HG03342 (cell line): ENCODE measurements around the gene PRKCA.

Experiments
- ATAC-seq: cut with Tn5 transposase; IDR thresholded peaks from one replicate; pipeline ENCODE4 v1.9.1; 2021; ENCODE audit warnings: mild to moderate bottlenecking, moderate library complexity; ENCODE audit not compliant: unreplicated experiment

The PRKCA gene

DNA sequence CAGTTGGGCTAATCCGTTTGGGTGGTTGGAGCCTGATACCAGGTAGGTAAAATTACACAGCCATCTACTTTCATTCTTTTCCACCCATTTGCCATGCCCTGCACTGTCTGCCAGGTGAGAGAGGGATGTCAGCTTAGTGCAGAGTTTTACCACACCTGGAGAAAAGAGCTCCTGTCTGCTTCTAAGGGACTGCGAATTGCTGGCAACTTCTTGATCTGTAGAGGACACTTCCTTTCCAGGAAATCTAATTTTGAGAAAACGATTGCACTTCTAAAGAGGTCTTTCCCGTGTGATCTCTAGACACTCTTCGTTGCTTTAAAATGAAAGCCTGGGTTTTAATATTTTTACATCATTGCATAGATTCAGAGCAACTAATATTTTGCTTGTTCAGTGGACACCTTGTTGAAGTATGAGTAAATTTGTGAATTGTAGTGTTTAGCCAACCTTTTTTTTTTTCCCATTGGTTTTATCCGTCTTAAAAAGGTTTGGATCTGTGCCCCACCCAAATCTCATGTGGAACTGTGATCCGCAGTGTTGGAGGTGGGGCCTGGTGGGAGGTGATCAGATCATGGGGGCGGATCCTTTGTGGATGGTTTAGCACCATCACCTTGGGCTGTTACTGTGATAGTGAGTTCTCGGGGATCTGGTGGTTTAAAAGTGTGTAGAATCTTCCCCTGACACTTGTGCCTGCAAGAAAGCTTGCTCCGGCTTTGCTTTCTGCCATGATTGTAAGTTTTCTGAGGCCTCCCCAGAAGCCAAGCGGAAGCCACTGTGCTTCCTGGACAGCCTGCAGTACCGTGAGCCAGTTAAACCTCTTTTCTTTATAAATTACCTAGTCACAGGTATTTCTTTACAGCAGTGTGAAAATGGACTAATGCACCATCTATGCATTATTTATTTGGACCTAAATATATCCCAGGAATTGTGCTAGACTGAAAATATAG, 104.6 kb downstream of the PRKCA start:
- no peak for ATAC-seq

GRCh38 chr17:66407864-66408263, 105.5 kb downstream of the PRKCA start:
- ATAC-seq = no peak

DNA sequence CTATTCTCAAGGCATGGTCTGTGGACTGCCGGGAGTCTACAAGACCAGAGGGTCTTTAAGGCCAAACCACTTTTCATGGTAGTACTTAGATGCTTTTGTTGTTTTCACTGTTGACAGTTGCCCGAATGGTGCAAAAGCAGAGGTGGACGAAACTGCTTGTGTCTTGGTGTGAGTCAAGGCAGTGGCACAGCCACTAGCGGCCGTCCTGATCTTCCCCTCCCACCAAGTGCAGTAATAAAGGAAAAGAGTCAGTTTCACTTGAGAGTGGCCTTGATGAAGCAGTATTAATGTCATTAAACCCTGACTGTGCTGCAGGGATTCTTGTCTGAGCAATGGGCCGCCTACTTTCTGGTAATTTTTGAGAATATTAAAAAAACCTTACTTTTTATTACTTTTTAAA, 109.1 kb downstream of the PRKCA start:
- no peak for ATAC-seq

DNA sequence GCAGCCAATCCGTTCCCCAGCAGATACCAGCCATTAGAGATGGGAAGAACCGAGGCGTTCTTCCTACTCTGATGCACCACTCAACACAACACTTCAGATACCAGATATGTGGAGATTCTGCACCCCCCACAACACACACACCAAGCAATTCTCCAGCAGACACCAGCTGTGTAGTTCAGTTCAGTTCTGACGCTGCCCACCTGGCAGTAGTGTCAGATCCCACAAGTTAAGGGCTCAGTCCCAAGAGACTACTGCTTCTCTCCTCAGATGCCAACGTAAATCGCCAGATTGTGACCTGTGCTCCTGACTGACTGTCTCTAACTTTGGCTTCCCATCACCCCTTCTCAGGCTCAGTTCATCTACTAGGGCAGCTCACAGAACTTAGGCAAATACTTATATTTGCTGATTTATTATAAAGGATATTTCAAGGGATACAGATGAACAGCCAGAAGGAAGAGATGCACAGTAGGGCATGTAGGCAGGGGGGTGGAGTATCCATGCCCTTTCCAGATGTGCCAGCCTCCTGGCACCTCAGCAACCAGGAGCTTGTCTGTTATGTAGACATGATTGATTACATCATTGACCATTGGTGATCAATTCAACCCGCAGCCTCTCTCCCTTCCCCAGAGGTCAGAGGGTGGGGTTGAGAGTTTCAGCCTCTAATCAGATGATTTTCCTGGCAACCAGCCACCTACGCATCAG, 110.6 kb downstream of the PRKCA start:
- no peak for ATAC-seq

DNA sequence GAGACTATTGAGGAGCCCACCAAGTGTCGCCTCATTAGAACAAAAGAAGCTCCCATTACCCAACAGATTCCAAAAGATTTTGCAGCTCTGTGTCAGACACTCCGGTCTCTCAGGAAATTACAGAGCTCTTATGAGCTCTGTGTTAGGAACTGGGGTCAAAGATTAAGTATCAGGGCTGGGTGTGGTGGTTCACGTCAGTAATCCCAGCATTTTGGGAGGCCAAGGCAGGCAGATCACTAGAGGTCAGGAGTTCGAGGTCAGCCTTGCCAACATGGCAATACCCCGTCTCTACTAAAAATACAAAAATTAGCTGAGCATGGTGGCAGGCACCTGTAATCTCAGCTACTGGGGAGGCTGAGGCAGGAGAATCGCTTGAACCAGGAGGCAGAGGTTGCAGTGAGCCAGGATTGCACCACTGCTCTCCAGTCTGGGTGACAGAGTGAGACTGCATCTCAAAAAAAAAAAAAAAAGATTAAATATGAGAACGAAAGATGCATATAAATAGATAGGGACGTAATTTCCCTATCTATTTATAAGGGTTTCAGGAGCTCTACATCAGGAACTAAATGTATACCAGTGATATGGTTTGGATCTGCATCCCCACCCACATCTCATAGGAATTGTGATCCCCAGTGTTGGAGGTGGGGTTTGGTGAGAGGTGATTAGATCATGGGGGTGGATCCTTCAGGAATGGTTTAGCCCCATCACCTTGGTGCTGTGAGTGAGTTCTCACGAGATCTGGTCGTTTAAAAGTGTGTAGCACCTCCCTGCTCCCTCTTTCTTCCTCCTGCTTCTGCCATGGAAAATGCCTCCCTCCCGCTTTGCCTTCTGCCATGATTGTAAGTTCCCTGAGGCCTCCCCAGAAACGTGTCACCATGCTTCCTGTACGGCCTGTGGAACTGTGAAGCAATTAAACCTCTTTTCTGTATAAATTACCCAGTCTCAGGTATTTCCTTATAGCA, 111.4 kb downstream of the PRKCA start:
- no peak for ATAC-seq

- no peak for ATAC-seq
Observed at GRCh38 chr17:66414561-66415175, 112.3 kb downstream of the PRKCA start.

- no peak for ATAC-seq
Observed at GRCh38 chr17:66415366-66416206, 113.2 kb downstream of the PRKCA start.

- ATAC-seq = no peak
Observed at GRCh38 chr17:66416207-66416940, 114.0 kb downstream of the PRKCA start.

GRCh38 chr17:66417300-66417719, 114.9 kb downstream of the PRKCA start:
- no peak for ATAC-seq

DNA sequence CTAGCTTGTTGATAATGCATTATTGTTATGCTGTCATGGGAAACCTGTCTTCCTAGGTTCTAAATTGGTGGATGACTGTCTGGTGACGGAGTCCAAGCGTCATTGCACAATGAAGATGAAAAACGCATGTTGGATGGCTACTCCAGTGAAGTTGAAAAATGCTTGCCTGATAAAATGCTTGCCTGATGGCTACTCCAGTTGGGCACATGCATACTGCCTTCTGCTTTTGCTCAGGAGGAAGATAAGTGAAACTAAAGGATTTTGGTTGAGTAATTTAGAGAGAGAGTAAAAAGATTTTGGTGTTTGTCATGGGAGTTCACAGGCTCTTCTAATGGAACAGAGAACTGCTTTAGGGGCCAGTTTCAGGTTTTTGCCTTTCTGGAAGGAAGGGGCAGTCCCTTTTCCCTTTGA, 118.6 kb downstream of the PRKCA start:
- ATAC-seq = no peak

DNA sequence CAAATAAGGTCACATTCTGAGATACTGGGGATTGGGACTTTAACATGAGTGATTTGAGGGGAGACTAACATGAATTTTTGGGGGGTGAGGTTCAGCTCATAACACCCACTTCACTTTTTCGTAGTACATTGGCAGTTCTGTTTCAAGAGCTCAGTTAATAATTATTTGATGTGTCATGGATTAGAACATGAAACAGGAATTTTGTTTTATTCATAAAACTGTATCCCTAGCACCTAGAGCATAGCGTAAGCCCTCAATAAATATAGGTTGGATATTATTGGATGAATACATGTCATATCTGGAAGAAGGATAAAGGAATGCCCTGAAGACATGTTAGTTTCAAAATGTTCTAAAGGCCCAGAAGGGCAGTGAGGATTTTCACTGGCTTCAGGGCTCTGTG, 119.8 kb downstream of the PRKCA start:
- no peak for ATAC-seq

GRCh38 chr17:66423056-66423955, 120.9 kb downstream of the PRKCA start:
- no peak for ATAC-seq

DNA sequence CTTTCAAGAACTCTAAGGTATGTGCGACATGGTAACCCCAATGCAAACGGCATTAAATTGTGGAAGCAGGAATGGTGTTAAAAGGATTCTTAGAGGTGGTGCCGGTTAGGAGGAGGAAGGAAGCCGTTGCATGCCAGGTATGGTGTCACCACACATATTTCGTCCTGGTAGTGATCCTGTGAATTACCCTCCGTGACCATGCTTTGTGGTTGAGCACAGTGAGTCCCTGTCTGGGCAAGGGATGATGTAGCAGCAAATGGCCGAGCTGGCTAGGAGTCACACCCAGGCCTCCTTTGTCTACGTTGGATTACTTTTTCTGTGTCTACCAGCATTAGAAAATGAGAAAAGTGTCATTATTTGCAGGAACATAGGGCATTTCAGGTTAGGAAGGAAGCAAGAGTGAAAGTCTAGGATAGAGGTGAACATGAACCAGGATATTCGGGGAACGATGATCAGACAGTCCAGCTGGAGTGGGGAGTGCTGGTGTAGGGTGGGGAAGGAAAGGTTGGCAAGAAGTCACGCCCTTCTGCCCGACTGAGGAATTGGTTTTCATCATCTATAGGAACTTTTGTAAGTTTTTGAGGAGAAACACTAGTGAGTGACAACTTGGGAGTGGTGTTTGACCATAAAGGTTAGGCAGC, 123.5 kb downstream of the PRKCA start:
- no peak for ATAC-seq

GRCh38 chr17:66426397-66427033, 124.1 kb downstream of the PRKCA start:
- ATAC-seq = no peak

DNA sequence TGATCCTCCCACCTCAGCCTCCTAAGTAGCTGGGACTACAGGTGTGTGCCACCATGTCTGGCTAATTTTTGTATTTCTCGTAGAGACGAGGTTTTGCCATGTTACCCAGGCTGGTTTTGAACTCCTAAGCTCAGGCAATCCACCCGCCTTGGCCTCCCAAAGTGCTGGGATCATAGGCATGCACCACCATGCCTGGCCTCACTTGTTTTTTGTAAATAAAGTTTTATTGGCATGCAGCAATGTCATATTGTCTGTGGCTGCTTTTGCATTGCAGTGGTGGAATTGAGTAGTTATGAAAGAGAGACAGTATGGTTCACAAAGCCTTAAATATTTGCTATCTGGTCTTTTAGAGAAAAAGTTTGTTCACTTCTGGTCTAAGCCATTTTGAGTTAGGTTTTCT, 124.7 kb downstream of the PRKCA start:
- no peak for ATAC-seq

- no peak for ATAC-seq
Observed at GRCh38 chr17:66429680-66430079, 127.3 kb downstream of the PRKCA start.
